SK-N-SH treated with all-trans-retinoic acid at 6 μM for 48 hours (cell line): Measurements from ENCODE around the gene PAPPA2.
"Not testable (repeated sequence)": the region's sequence is repeated elsewhere in the genome, so short reads cannot be mapped to it uniquely, and the experiment has no call there.

Experiments used
- CREB5 ChIP-seq: fragments of 250-450 bp; sonication (Bioruptor Pico); IDR thresholded peaks from 2 replicates; pipeline ENCODE4 v1.5.1; 2020; ENCODE audit warnings: low read depth, mild to moderate bottlenecking, moderate library complexity
- CSRNP3 ChIP-seq: fragments of 250-450 bp; sonication (Bioruptor Pico); IDR thresholded peaks from 2 replicates; pipeline ENCODE4 v1.5.1; 2021; ENCODE audit warnings: mild to moderate bottlenecking, moderate library complexity
- OSR1 ChIP-seq: fragments of 250-450 bp; sonication (Bioruptor Pico); IDR thresholded peaks from 2 replicates; pipeline ENCODE4 v1.8.0; 2022; ENCODE audit warnings: moderate library complexity, mild to moderate bottlenecking, inconsistent platforms
- PATZ1 ChIP-seq: fragments of 250-450 bp; sonication (Bioruptor Pico); IDR thresholded peaks from 2 replicates; pipeline ENCODE4 v1.8.0; 2020; ENCODE audit warnings: mild to moderate bottlenecking, moderate library complexity, borderline replicate concordance
- RARB ChIP-seq: fragments of 250-450 bp; sonication (Bioruptor Pico); IDR thresholded peaks from 2 replicates; pipeline ENCODE4 v1.8.0; 2021; ENCODE audit warnings: mild to moderate bottlenecking, moderate library complexity
- SNAI2 ChIP-seq: fragments of 250-450 bp; sonication (Bioruptor Pico); IDR thresholded peaks from 2 replicates; pipeline ENCODE4 v1.5.0; 2020; ENCODE audit warnings: mild to moderate bottlenecking, moderate library complexity
- ZFP30 ChIP-seq: fragments of 450-650 bp; formaldehyde crosslinking; IDR thresholded peaks from 2 replicates; pipeline ENCODE4 v1.5.0; 2022; ENCODE audit warnings: mild to moderate bottlenecking, moderate library complexity
- ZNF8 ChIP-seq: fragments of 450-650 bp; formaldehyde crosslinking; IDR thresholded peaks from 2 replicates; pipeline ENCODE4 v1.5.0; 2020; ENCODE audit warnings: mild to moderate bottlenecking, moderate library complexity

GRCh38 chr1:176634733-176635132 lies 171.8 kb downstream of the PAPPA2 start:
- TF ChIP-seq OSR1 (CRISPR knock-in tag); ZNF8 (CRISPR knock-in tag); PATZ1; RARB (CRISPR knock-in tag); CREB5 (CRISPR knock-in tag); ZFP30 (CRISPR knock-in tag); SNAI2 (CRISPR knock-in tag); CSRNP3 (CRISPR knock-in tag): not testable (repeated sequence)
